Measurements from ENCODE around the gene LIME1.

The LIME1 gene

DNA sequence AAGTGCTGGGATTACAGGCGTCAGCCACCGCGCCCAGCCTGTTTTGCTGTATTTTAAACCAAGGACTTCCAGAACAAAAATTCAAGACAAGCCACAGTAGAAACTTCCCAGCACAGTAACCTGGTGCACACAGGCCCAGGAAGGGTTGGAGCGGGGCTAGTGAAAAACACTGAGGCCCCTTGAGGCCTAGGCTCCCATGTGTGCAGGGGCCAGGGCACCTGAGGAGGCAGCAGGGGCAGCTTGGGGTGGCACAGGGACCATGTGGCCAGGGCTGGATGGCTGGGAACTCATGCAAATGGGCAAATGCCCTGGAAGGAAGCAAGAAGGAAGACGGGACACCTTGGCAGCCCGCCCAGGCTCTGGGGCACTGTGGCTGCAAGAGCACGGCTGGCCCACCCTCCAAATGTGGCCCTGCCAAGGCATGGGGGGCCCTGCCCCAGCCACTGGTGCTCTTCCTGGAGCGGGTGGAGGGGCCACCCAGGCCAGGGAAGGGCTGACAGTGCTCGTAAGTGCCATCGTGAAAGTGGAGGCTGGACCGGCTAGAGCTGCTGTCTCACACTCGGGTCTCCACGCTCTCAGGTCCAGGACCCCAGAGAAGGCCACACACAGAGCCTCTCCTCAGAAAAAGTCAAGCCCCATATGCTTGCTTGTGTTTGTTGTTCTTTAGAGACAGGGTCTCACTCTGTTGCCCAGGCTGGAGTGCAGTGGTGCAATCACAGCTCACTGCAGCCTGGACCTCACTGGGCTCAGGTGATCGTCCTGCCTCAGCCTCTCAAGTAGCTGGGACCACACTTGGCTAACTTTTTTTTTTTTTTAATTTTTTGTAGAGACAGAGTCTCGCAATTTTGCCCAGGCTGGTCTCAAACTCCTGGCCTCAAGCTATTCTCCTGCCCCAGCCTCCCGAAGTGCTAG, 13.4 kb downstream of the LIME1 start:
- H3K27me3 Mint-ChIP-seq: no peaks in the 10 kb centered on the region
- H3K4me1 Mint-ChIP-seq (ENCODE audit: low read depth in 2 of 2): peaks cover 9 to 22% of the 10 kb centered on the region in 2 donors
- no peak for DNase-seq
- H3K36me3 Mint-ChIP-seq (ENCODE audit: insufficient read depth): no peaks in the 10 kb centered on the region
- H3K9me3 Mint-ChIP-seq: no peaks in the 10 kb centered on the region
- no peak for ATAC-seq (replicated peaks)
- H3K4me3 Mint-ChIP-seq: no peak overlapping the region
- H3K27ac Mint-ChIP-seq: peak overlapping the region in 1 of 2 donors; percentile 68

DNA sequence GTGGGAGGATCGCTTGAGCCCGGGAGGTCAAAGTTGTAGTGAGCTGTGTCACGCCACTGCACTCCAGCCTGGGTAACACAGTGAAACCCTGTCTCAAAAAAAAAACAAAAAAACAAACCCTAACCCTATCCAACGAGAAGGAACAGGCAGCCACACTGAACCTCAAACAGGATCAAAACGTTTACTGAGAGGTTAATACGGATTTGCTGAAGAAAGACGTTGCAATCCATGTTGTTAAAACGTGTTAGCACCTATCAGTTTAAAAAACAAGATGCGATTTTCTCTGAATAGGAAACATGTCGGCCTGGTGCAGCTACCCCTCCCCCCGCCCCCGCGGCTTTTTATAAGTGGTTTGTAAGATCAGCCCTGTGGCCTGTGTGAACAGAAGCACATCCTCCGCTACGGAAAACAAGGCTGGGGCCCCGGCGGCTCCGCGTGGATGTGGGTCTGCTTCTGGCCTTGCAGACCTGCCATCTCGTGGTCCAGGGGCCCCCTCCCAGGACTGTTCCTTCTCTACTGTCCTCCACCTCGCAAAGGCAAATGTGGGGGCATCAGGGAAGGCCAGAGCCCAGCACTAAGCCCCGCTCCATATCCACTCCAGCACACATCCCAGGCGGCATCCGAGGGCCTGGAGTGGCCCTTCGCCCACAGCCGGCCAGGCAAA, 14.5 kb downstream of the LIME1 start:
- H3K9me3 Mint-ChIP-seq: no peaks in the 10 kb centered on the region
- H3K4me1 Mint-ChIP-seq (ENCODE audit: low read depth in 2 of 2): peaks cover 16 to 23% of the 10 kb centered on the region in 2 donors
- H3K27ac Mint-ChIP-seq: peak overlapping the region; percentile 68 to 81
- H3K4me3 Mint-ChIP-seq: peak overlapping the region; percentile 67 to 72
- DNase-seq (peak; percentile 41 to 52 (median 46)), ATAC-seq (replicated peaks) (peak; percentile 94)
- no peaks in the 10 kb centered on the region for H3K36me3 Mint-ChIP-seq (ENCODE audit: insufficient read depth)
- H3K27me3 Mint-ChIP-seq: no peaks in the 10 kb centered on the region

DNA sequence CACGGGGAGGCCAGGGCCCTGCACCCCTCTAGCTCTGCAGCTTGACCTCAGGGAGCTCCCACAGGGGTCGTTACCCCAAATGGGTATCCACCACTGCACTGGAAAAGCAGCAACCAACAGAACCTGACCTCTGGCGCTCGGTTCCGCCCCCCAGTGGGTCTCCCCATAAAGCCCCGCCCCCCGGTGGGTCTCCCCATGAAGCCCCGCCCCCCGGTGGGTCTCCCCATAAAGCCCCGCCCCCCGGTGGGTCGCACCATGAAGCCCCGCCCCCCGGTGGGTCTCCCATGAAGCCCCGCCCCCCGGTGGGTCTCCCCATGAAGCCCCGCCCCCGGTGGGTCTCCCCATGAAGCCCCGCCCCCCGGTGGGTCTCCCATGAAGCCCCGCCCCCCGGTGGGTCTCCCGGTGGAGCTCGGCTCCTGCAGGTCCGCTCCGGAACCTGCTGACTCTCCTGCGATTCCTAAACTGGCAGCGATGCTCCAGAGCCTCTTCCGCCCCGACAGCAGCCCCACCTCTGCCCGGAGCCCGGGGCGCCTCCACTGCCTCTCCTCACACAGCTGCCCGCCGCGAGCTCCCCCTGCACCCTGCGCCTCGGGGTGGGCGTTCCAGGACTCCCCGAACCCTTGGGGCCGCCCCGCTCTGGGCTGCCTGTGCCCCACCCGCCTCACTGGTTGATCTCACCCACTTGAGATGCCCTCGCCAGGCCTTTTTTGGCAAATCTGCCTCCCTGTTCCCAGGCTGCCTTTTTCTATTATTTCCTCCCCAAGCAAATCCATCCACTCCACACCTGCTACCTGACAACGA, 15.2 kb downstream of the LIME1 start:
- Mint-ChIP-seq H3K27ac (peak overlapping the region; percentile 68 to 81), H3K27me3 (no peaks in the 10 kb centered on the region), H3K4me1 (ENCODE audit: low read depth in 2 of 2) (peaks cover 24 to 29% of the 10 kb centered on the region in 2 donors), H3K9me3 (no peaks in the 10 kb centered on the region), H3K4me3 (peak overlapping the region; percentile 67 to 72), H3K36me3 (ENCODE audit: insufficient read depth) (no peaks in the 10 kb centered on the region)
- DNase-seq: no peak
- ATAC-seq (replicated peaks): peak; percentile 17

GRCh38 chr20:63752411-63753101, 16.1 kb downstream of the LIME1 start:
- Mint-ChIP-seq H3K4me3 (no peak overlapping the region), H3K4me1 (ENCODE audit: low read depth in 2 of 2) (peaks cover 32 to 38% of the 10 kb centered on the region in 2 donors), H3K36me3 (ENCODE audit: insufficient read depth) (no peaks in the 10 kb centered on the region), H3K9me3 (no peaks in the 10 kb centered on the region), H3K27ac (no peak overlapping the region), H3K27me3 (no peaks in the 10 kb centered on the region)
- ATAC-seq (replicated peaks) (no peak), DNase-seq (no peak)

- H3K27ac Mint-ChIP-seq: peak overlapping the region in 1 of 2 donors; percentile 60
- H3K4me3 Mint-ChIP-seq: no peak overlapping the region
- H3K4me1 Mint-ChIP-seq (ENCODE audit: low read depth in 2 of 2): peaks cover 33 to 42% of the 10 kb centered on the region in 2 donors
- H3K27me3 Mint-ChIP-seq: no peaks in the 10 kb centered on the region
- peaks cover 3% of the 10 kb centered on the region for H3K36me3 Mint-ChIP-seq (ENCODE audit: insufficient read depth)
- ATAC-seq (replicated peaks): no peak
- no peaks in the 10 kb centered on the region for H3K9me3 Mint-ChIP-seq
- DNase-seq: no peak
Measured at GRCh38 chr20:63753381-63753780, 16.9 kb downstream of the LIME1 start.

DNA sequence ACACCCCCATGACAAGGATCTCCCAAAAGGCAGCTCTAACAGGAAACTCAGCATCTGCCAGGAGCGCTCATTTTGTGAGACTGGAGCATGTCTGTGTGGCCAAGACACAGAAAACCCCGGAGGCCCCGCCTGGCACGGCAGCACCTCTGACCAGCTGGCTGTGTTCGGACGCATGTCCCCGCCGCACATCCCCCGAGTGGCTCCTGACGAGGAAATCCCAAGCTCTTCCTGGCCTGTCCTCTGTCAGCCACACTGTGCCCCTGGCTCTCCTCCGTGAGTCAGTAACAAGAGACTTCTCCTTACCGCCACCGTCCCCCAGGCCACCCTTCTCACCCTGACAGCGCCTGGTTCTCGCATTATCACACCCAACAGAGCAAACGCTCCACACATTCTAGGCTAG, 17.5 kb downstream of the LIME1 start:
- Mint-ChIP-seq H3K27me3 (no peaks in the 10 kb centered on the region), H3K4me1 (ENCODE audit: low read depth in 2 of 2) (peaks cover 29 to 41% of the 10 kb centered on the region in 2 donors), H3K4me3 (no peak overlapping the region), H3K27ac (peak overlapping the region in 1 of 2 donors; percentile 60), H3K9me3 (no peaks in the 10 kb centered on the region), H3K36me3 (ENCODE audit: insufficient read depth) (peaks cover 3% of the 10 kb centered on the region)
- ATAC-seq (replicated peaks) (no peak), DNase-seq (no peak)

- H3K4me3 Mint-ChIP-seq: peak overlapping the region; percentile 68
- peak overlapping the region; percentile 33 to 47 for H3K27ac Mint-ChIP-seq
- no peaks in the 10 kb centered on the region for H3K9me3 Mint-ChIP-seq
- ATAC-seq (replicated peaks): no peak
- no peaks in the 10 kb centered on the region for H3K27me3 Mint-ChIP-seq
- H3K4me1 Mint-ChIP-seq (ENCODE audit: low read depth in 2 of 2): peaks cover 27 to 33% of the 10 kb centered on the region in 2 donors
- H3K36me3 Mint-ChIP-seq (ENCODE audit: insufficient read depth): peaks cover 3% of the 10 kb centered on the region
- DNase-seq: no peak
Measured at GRCh38 chr20:63755933-63756647, 19.6 kb downstream of the LIME1 start.

GRCh38 chr20:63756648-63756991, 20.2 kb downstream of the LIME1 start:
- Mint-ChIP-seq H3K4me1 (ENCODE audit: low read depth in 2 of 2) (peaks cover 23 to 30% of the 10 kb centered on the region in 2 donors), H3K27ac (peak overlapping the region; percentile 33 to 47), H3K27me3 (no peaks in the 10 kb centered on the region), H3K4me3 (peak overlapping the region; percentile 68), H3K36me3 (ENCODE audit: insufficient read depth) (peaks cover 3% of the 10 kb centered on the region), H3K9me3 (no peaks in the 10 kb centered on the region)
- DNase-seq (peak; percentile 31 to 39 (median 37)), ATAC-seq (replicated peaks) (peak; percentile 95)

DNA sequence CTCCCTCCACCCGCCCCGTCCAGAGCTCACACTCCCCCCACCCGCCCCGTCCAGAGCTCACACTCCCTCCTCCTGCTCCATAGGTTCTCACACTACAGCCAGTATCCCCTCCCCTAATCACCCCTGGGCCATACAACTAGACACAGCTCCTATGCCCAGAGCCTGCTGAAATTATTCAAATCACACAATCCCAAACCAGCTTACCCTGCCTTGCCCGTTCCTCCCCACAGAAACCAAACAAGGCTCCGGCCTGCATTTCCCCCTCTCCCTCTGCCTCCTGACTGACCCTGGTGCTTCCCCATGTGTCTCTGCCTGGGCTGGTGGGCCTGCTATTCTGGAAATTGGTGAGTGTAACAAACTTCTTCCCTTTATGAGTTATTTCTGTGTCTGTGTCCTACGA, 21.7 kb downstream of the LIME1 start:
- no peaks in the 10 kb centered on the region for H3K27me3 Mint-ChIP-seq
- H3K36me3 Mint-ChIP-seq (ENCODE audit: insufficient read depth): peaks cover 3% of the 10 kb centered on the region
- no peak overlapping the region for H3K4me3 Mint-ChIP-seq
- H3K4me1 Mint-ChIP-seq (ENCODE audit: low read depth in 2 of 2): peaks cover 26 to 28% of the 10 kb centered on the region in 2 donors
- peak overlapping the region in 1 of 2 donors; percentile 49 for H3K27ac Mint-ChIP-seq
- H3K9me3 Mint-ChIP-seq: no peaks in the 10 kb centered on the region
- no peak for ATAC-seq (replicated peaks)
- DNase-seq: no peak

DNA sequence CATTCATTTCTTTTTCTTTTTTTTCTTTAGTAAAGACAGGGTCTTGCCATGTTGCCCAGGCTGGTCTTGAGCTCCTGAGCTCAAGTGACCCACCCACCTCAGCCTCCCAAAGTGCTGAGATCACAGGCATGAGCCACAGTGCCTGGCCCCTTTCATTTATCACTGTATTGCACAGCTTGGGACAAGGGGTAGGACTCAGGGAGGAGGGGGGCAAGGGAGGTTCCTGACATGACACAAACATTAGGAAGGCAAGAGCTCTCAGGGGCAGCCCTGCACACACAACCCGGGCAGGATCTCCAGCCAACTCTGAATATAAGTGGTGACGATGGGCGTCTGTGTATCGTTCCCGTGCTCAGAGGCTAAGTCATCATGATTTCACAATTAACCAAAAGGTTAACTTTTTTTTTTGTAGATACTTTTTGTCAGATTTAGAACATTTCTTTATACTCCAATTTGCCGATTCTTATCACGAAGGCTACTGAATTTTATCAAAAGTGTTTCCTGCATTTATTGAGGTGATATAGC, 23.0 kb downstream of the LIME1 start:
- no peak overlapping the region for H3K27ac Mint-ChIP-seq
- peaks cover 26% of the 10 kb centered on the region in 2 donors for H3K4me1 Mint-ChIP-seq (ENCODE audit: low read depth in 2 of 2)
- ATAC-seq (replicated peaks): no peak
- H3K4me3 Mint-ChIP-seq: peak overlapping the region in 1 of 2 donors; percentile 2
- no peaks in the 10 kb centered on the region for H3K27me3 Mint-ChIP-seq
- H3K9me3 Mint-ChIP-seq: no peaks in the 10 kb centered on the region
- peaks cover 3% of the 10 kb centered on the region for H3K36me3 Mint-ChIP-seq (ENCODE audit: insufficient read depth)
- no peak for DNase-seq

GRCh38 chr20:63765082-63765873, 28.8 kb downstream of the LIME1 start:
- no peak for DNase-seq
- H3K9me3 Mint-ChIP-seq: no peaks in the 10 kb centered on the region
- H3K36me3 Mint-ChIP-seq (ENCODE audit: insufficient read depth): no peaks in the 10 kb centered on the region
- no peak overlapping the region for H3K27ac Mint-ChIP-seq
- H3K4me1 Mint-ChIP-seq (ENCODE audit: low read depth in 2 of 2): peaks cover 0 to 2% of the 10 kb centered on the region in 2 donors
- no peak overlapping the region for H3K4me3 Mint-ChIP-seq
- no peak for ATAC-seq (replicated peaks)
- H3K27me3 Mint-ChIP-seq: peaks cover 0 to 7% of the 10 kb centered on the region in 2 donors
